Glutamatergic neuron (in vitro differentiated cells): ENCODE measurements around the gene DMBT1. TPM values are rescaled to one million over a fixed set of nuclear protein-coding genes. Genes with fewer than 3 reads are reported as not detected.

Experiments used
- DNase-seq: peaks from one replicate; pipeline ENCODE4 v3.0.0; 2022
- H3K27ac Mint-ChIP-seq: one replicate; pipeline ENCODE4 v1.8.0; 2020; ENCODE audit warnings: mild to moderate bottlenecking, mixed read lengths, inconsistent platforms; ENCODE audit not compliant: unreplicated experiment
- H3K27me3 Mint-ChIP-seq: one replicate; pipeline ENCODE4 v1.8.0; 2020; ENCODE audit warnings: mild to moderate bottlenecking, moderate library complexity, mixed read lengths, inconsistent platforms; ENCODE audit not compliant: unreplicated experiment
- H3K36me3 Mint-ChIP-seq: one replicate; pipeline ENCODE4 v1.8.0; 2020; ENCODE audit warnings: mild to moderate bottlenecking, mixed read lengths, inconsistent platforms; ENCODE audit not compliant: unreplicated experiment
- H3K4me1 Mint-ChIP-seq: one replicate; pipeline ENCODE4 v1.8.0; 2020; ENCODE audit warnings: mild to moderate bottlenecking, low read depth, mixed read lengths, inconsistent platforms; ENCODE audit not compliant: unreplicated experiment
- H3K4me3 Mint-ChIP-seq: one replicate; pipeline ENCODE4 v1.8.0; 2020; ENCODE audit warnings: mild to moderate bottlenecking, mixed read lengths, inconsistent platforms; ENCODE audit not compliant: unreplicated experiment
- H3K9me3 Mint-ChIP-seq: one replicate; pipeline ENCODE4 v1.8.0; 2020; ENCODE audit warnings: mild to moderate bottlenecking, moderate library complexity, mixed read lengths, inconsistent platforms; ENCODE audit not compliant: unreplicated experiment
- total RNA-seq: library from RNA; stranded (reverse); fragmentation: NEBNext Ultra II Directional; extraction: Animal tissue kit (Norgen Biotek cat#: 25700); gene quantifications from one replicate; pipeline ENCODE4 v1.2.1, GENCODE V29; 2021; ENCODE audit not compliant: unreplicated experiment
- TF ChIP-seq, protein P1 (sequence below): fragments of 200-600 bp; sonication (generic); IDR thresholded peaks from one replicate; pipeline ENCODE4 v1.5.0; 2021; ENCODE audit not compliant: partially characterized antibody, unreplicated experiment

The DMBT1 gene
- total RNA-seq, 1 donor from 2014 or later = 0.17 TPM

DNA sequence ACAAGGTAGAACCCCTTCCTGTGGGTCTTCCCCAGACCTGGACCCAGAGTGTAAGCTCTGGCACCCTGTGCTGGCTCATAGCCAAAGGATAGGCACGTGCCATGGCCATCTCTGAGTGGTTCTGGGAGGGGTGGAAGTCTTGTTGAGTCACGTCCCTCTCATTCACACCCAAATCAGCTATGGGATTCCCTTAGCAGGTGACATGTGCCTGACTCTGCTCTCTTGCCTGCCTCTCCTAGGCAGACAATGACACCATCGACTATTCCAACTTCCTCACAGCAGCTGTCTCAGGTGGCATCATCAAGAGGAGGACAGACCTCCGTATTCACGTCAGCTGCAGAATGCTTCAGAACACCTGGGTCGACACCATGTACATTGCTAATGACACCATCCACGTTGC, 79.2 kb downstream of the DMBT1 start:
- Mint-ChIP-seq H3K9me3 (no peaks in the 10 kb centered on the region), H3K27me3 (peaks cover 7% of the 10 kb centered on the region), H3K27ac (no peak overlapping the region), H3K4me1 (no peaks in the 10 kb centered on the region), H3K4me3 (no peak overlapping the region), H3K36me3 (peaks cover 8% of the 10 kb centered on the region)
- TF ChIP-seq, protein P1, sequence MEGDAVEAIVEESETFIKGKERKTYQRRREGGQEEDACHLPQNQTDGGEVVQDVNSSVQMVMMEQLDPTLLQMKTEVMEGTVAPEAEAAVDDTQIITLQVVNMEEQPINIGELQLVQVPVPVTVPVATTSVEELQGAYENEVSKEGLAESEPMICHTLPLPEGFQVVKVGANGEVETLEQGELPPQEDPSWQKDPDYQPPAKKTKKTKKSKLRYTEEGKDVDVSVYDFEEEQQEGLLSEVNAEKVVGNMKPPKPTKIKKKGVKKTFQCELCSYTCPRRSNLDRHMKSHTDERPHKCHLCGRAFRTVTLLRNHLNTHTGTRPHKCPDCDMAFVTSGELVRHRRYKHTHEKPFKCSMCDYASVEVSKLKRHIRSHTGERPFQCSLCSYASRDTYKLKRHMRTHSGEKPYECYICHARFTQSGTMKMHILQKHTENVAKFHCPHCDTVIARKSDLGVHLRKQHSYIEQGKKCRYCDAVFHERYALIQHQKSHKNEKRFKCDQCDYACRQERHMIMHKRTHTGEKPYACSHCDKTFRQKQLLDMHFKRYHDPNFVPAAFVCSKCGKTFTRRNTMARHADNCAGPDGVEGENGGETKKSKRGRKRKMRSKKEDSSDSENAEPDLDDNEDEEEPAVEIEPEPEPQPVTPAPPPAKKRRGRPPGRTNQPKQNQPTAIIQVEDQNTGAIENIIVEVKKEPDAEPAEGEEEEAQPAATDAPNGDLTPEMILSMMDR = no peak
- no peak for DNase-seq

DNA sequence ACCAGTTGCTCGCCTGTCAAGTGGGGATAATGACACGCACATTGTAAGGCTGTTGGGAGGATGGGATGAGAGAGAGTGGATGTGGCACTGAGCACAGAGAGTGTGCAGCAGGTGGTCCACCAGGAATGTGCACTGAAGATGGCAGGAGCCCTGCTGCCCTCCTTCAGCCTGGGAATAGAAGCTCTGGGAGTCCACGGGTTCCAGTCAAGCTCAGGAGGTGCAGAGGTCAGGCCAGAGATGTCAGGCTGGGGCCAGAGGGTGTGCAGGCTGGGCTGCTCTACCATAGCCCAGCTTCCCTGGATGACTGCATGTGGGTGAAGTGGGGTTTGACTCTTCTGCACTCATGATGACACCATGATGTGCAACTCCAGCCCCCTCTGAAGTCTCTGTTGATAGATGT, 80.4 kb downstream of the DMBT1 start:
- TF ChIP-seq, protein P1 = no peak
- peaks cover 8% of the 10 kb centered on the region for H3K36me3 Mint-ChIP-seq
- no peak overlapping the region for H3K27ac Mint-ChIP-seq
- H3K4me3 Mint-ChIP-seq = no peak overlapping the region
- H3K27me3 Mint-ChIP-seq = peaks cover 7% of the 10 kb centered on the region
- H3K4me1 Mint-ChIP-seq = no peaks in the 10 kb centered on the region
- DNase-seq = no peak
- H3K9me3 Mint-ChIP-seq = no peaks in the 10 kb centered on the region

GRCh38 chr10:122642726-122643605, 82.4 kb downstream of the DMBT1 start:
- no peak overlapping the region for H3K27ac Mint-ChIP-seq
- TF ChIP-seq, protein P1 = no peak

GRCh38 chr10:122643931-122644534, 83.5 kb downstream of the DMBT1 start:
- Mint-ChIP-seq H3K27ac (no peak overlapping the region), H3K4me3 (no peak overlapping the region)

More at GRCh38 chr10:122642726-122643605, 82.4 kb downstream of the DMBT1 start:
- H3K4me1 Mint-ChIP-seq = no peaks in the 10 kb centered on the region
- H3K27me3 Mint-ChIP-seq = peaks cover 7% of the 10 kb centered on the region
- H3K9me3 Mint-ChIP-seq = no peaks in the 10 kb centered on the region
- no peak for DNase-seq
- peaks cover 8% of the 10 kb centered on the region for H3K36me3 Mint-ChIP-seq
- no peak overlapping the region for H3K4me3 Mint-ChIP-seq

More at GRCh38 chr10:122643931-122644534, 83.5 kb downstream of the DMBT1 start:
- Mint-ChIP-seq H3K4me1 (no peaks in the 10 kb centered on the region), H3K9me3 (no peaks in the 10 kb centered on the region), H3K36me3 (peaks cover 8% of the 10 kb centered on the region), H3K27me3 (peaks cover 7% of the 10 kb centered on the region)
- TF ChIP-seq, protein P1 = no peak
- no peak for DNase-seq
